ENCODE results near the gene PTPN23. TPM values are rescaled to one million over a fixed set of nuclear protein-coding genes. Genes with fewer than 3 reads are reported as not detected.

PTPN23 gene
- total RNA-seq, 6 experiments from 2014 or later, result 14.9 to 25.8 (median 16.9) TPM

GRCh38 chr3:47340866-47341265 lies 40.0 kb upstream of the PTPN23 start:
- Histone ChIP-seq H3K4me1 (peaks cover 0 to 12% (median 5%) of the 10 kb centered on the region in 4 donors), H3K27ac (no peak overlapping the region), H3K36me3 (peaks cover 0 to 32% (median 10%) of the 10 kb centered on the region in 4 donors), H3K4me3 (no peak overlapping the region), H3K27me3 (no peaks in the 10 kb centered on the region), H3K9me3 (no peaks in the 10 kb centered on the region)
- DNase-seq, result no peak
- intact Hi-C loops (cut with DNase I), result no loop called here
- 81% methylated on average over 2 of the region's 2 CpGs for WGBS (ENCODE audit: insufficient coverage, low coverage, low lambda C conversion rate, missing lambda C conversion rate)
- no peak for TF ChIP-seq CTCF (IDR thresholded peaks at IDR 0.05)
- no peak for TF ChIP-seq POLR2A (IDR thresholded peaks at IDR 0.05)
- ATAC-seq, result no peak

- H3K27me3 ChIP-seq, result no peaks in the 10 kb centered on the region
- no peak for TF ChIP-seq CTCF (IDR thresholded peaks at IDR 0.05)
- no peak for TF ChIP-seq POLR2A (IDR thresholded peaks at IDR 0.05)
- 100% methylated on average over 2 of the region's 2 CpGs for WGBS (ENCODE audit: insufficient coverage, low coverage, low lambda C conversion rate, missing lambda C conversion rate)
- H3K36me3 ChIP-seq, result peaks cover 0 to 20% (median 6%) of the 10 kb centered on the region in 4 donors
- H3K27ac ChIP-seq, result no peak overlapping the region
- DNase-seq (no peak), ATAC-seq (no peak)
- H3K4me3 ChIP-seq, result no peak overlapping the region
- intact Hi-C loops (cut with DNase I), result no loop called here
- peaks cover 0 to 12% (median 5%) of the 10 kb centered on the region in 4 donors for H3K4me1 ChIP-seq
- H3K9me3 ChIP-seq, result no peaks in the 10 kb centered on the region
Observed at GRCh38 chr3:47342151-47342550, 38.7 kb upstream of the PTPN23 start.

- no peak for DNase-seq
- Histone ChIP-seq H3K4me3 (no peak overlapping the region), H3K4me1 (peaks cover 0 to 12% (median 5%) of the 10 kb centered on the region in 4 donors), H3K36me3 (peaks cover 0 to 14% (median 3%) of the 10 kb centered on the region in 4 donors), H3K27me3 (no peaks in the 10 kb centered on the region), H3K27ac (no peak overlapping the region), H3K9me3 (no peaks in the 10 kb centered on the region)
- intact Hi-C loops (cut with DNase I), result no loop called here
- TF ChIP-seq POLR2A (IDR thresholded peaks at IDR 0.05) (no peak), CTCF (IDR thresholded peaks at IDR 0.05) (no peak)
- ATAC-seq, result peak; percentile 85 to 97 (median 92)
Observed at GRCh38 chr3:47342812-47343211, 38.0 kb upstream of the PTPN23 start.

GRCh38 chr3:47343471-47343971 lies 37.3 kb upstream of the PTPN23 start:
- Histone ChIP-seq H3K4me3 (no peak overlapping the region), H3K4me1 (peaks cover 0 to 12% (median 5%) of the 10 kb centered on the region in 4 donors), H3K27me3 (no peaks in the 10 kb centered on the region), H3K9me3 (no peaks in the 10 kb centered on the region), H3K27ac (no peak overlapping the region), H3K36me3 (peaks cover 0 to 14% (median 0%) of the 10 kb centered on the region in 4 donors)
- ATAC-seq (no peak), DNase-seq (no peak)
- TF ChIP-seq CTCF (IDR thresholded peaks at IDR 0.05) (no peak), POLR2A (IDR thresholded peaks at IDR 0.05) (no peak)
- no CpG with 5 or more reads among the region's 17 CpGs for WGBS (ENCODE audit: insufficient coverage, low coverage, low lambda C conversion rate, missing lambda C conversion rate)
- intact Hi-C loops (cut with DNase I), result no loop called here

- no peak overlapping the region for H3K4me3 ChIP-seq
- DNase-seq (no peak), ATAC-seq (no peak)
- no peak for TF ChIP-seq CTCF (IDR thresholded peaks at IDR 0.05)
- TF ChIP-seq POLR2A (IDR thresholded peaks at IDR 0.05), result no peak
- H3K36me3 ChIP-seq, result peaks cover 0 to 14% (median 0%) of the 10 kb centered on the region in 4 donors
- peaks cover 0 to 12% (median 5%) of the 10 kb centered on the region in 4 donors for H3K4me1 ChIP-seq
- intact Hi-C loops (cut with DNase I), result no loop called here
- H3K27ac ChIP-seq, result no peak overlapping the region
- WGBS (ENCODE audit: insufficient coverage, low coverage, low lambda C conversion rate, missing lambda C conversion rate), result 82% methylated on average over 4 of the region's 6 CpGs
- H3K27me3 ChIP-seq, result no peaks in the 10 kb centered on the region
- no peaks in the 10 kb centered on the region for H3K9me3 ChIP-seq
Observed at GRCh38 chr3:47344971-47345370, 35.9 kb upstream of the PTPN23 start.

All from right lobe of liver (tissue), 6 donors.